K562 (cell line): ENCODE results near the gene MYO18B. TPM values are rescaled to one million over a fixed set of nuclear protein-coding genes. Genes with fewer than 3 reads are reported as not detected.

Experiments
- ATAC-seq: fragments of 200-7000 bp; cut with Tn5 transposase; 3 replicates; pipeline ENCODE4 v1.9.1; 2020; ENCODE audit warnings: moderate library complexity
- BruUV-seq: library from RNA; stranded (reverse); fragments of 400-500 nt; replicated peaks from 2 replicates; lab custom pipeline; 2021; lab: Mats Ljungman, UMichigan
- CTCF ChIA-PET: fragments of 300-600 bp; formaldehyde crosslinking; extraction: SDS; loops from one replicate; lab custom pipeline; 2021; ENCODE audit warnings: low intra/inter-chr PET ratio; lab: Yijun Ruan, JAX
- POLR2A ChIA-PET: fragments of 300-600, 350-650 bp; sonication (Branson Sonifier 250); formaldehyde crosslinking; extraction: SDS; loops from one replicate; lab custom pipeline; 2021; ENCODE audit warnings: antibody characterized with exemption, inconsistent platforms; lab: Yijun Ruan, JAX
- DNase-seq, 4 experiments: peaks; one replicate each; pipeline versions ENCODE4 v3.0.0 to v3.0.0-alpha.2; 2011 to 2018; ENCODE audit warnings: low spot score in 3 of 4, mixed read lengths in 3 of 4; ENCODE audit errors: extremely low read depth in 1 of 4
- FAIRE-seq: peaks from 2 replicates; lab custom pipeline; 2011; peaks lifted over from hg19 to GRCh38; lab: Jason Lieb, UNC
- H2AFZ ChIP-seq: 2 replicates; pipeline ENCODE4 v1.6.0; 2011; ENCODE audit warnings: low read depth, low read length, control low read depth, inconsistent platforms
- H3K27ac ChIP-seq: fragments of 200-600 bp; 3 replicates; pipeline ENCODE4 v1.8.0; 2011; ENCODE audit warnings: low read depth, mild to moderate bottlenecking, control low read depth, inconsistent platforms, low read length, moderate library complexity, mixed read lengths; ENCODE audit errors: extremely low read depth
- H3K27me3 ChIP-seq, 2 experiments: fragments of 300-600 bp in 1 of 2; 2 replicates in 1 of 2; 3 replicates in 1 of 2; pipeline versions ENCODE4 v1.6.0 to v1.8.0; 2011; ENCODE audit warnings: inconsistent platforms in 2 of 2, low read length in 2 of 2, mild to moderate bottlenecking in 1 of 2, mixed read lengths in 1 of 2, moderate library complexity in 1 of 2; ENCODE audit not compliant: control insufficient read depth in 2 of 2, insufficient read depth in 2 of 2
- H3K36me3 ChIP-seq: fragments of 300-600 bp; 3 replicates; pipeline ENCODE4 v1.8.0; 2011; ENCODE audit warnings: mild to moderate bottlenecking, low read length, inconsistent platforms; ENCODE audit not compliant: control insufficient read depth, insufficient read depth
- H3K4me1 ChIP-seq, 2 experiments: fragments of 200-600 bp in 1 of 2; replicated peaks in 1 of 2; 2 replicates in 1 of 2; 3 replicates in 1 of 2; pipeline versions ENCODE4 v1.5.1 to v1.8.0; 2011; ENCODE audit warnings: inconsistent platforms in 2 of 2, low read length in 2 of 2, mild to moderate bottlenecking in 1 of 2, mixed read lengths in 1 of 2, moderate library complexity in 1 of 2; ENCODE audit not compliant: control insufficient read depth in 2 of 2, insufficient read depth in 2 of 2
- H3K4me2 ChIP-seq: 2 replicates; pipeline ENCODE4 v1.6.1; 2011; ENCODE audit warnings: low read length, control low read depth, inconsistent platforms, mixed read lengths; ENCODE audit not compliant: insufficient read depth
- H3K4me3 ChIP-seq: fragments of 200-600 bp; sonication (generic), shearing (Covaris generic); 2 replicates; pipeline ENCODE4 v1.5.1; 2016; ENCODE audit warnings: control low read depth, inconsistent platforms
- H3K79me2 ChIP-seq: fragments of 200-600 bp; 3 replicates; pipeline ENCODE4 v1.8.0; 2011; ENCODE audit warnings: low read length, inconsistent platforms; ENCODE audit not compliant: control insufficient read depth, insufficient read depth
- H3K9ac ChIP-seq, 2 experiments: 2 replicates each; pipeline versions ENCODE4 v1.6.0 to v1.6.1; 2011; ENCODE audit warnings: low read depth in 2 of 2, low read length in 2 of 2, control low read depth in 1 of 2, inconsistent platforms in 1 of 2, mild to moderate bottlenecking in 1 of 2, mixed read lengths in 1 of 2; ENCODE audit not compliant: insufficient read depth in 1 of 2
- H3K9me1 ChIP-seq: one replicate; pipeline ENCODE4 v1.6.0; 2011; ENCODE audit warnings: inconsistent platforms, mild to moderate bottlenecking, low read length, moderate library complexity; ENCODE audit not compliant: control insufficient read depth, insufficient read depth
- H3K9me3 ChIP-seq: replicated peaks from 2 replicates; pipeline ENCODE4 v1.5.1; 2011; ENCODE audit warnings: low read depth, low read length, inconsistent platforms; ENCODE audit not compliant: control insufficient read depth, insufficient read depth
- H4K20me1 ChIP-seq: replicated peaks from 2 replicates; pipeline ENCODE4 v1.6.1; 2011; ENCODE audit warnings: low read length, inconsistent platforms, mixed read lengths; ENCODE audit not compliant: control insufficient read depth, insufficient read depth
- CBFB ChIP-seq: sonication (generic); formaldehyde crosslinking; IDR thresholded peaks from 2 replicates; pipeline ENCODE4 v1.4.0; 2020; ENCODE audit warnings: mild to moderate bottlenecking, missing genetic modification reagents
- HNRNPL ChIP-seq: fragments of 200-400 bp; formaldehyde crosslinking; IDR thresholded peaks from 2 replicates; pipeline ENCODE4 v1.6.1; 2017; ENCODE audit warnings: low read depth, mild to moderate bottlenecking, low read length
- MEIS2 ChIP-seq: fragments of 450-650 bp; IDR thresholded peaks from 2 replicates; pipeline ENCODE4 v1.6.1; 2014; ENCODE audit warnings: mild to moderate bottlenecking; ENCODE audit not compliant: partially characterized antibody
- MITF ChIP-seq: IDR thresholded peaks from 2 replicates; pipeline ENCODE4 v1.6.1; 2014; ENCODE audit warnings: antibody characterized with exemption
- PKNOX1 ChIP-seq: fragments of 450-650 bp; IDR thresholded peaks from 2 replicates; pipeline ENCODE4 v1.6.1; 2016
- ZNF212 ChIP-seq: fragments of 450-650 bp; formaldehyde crosslinking; IDR thresholded peaks from 2 replicates; pipeline ENCODE4 v1.4.0; 2020; ENCODE audit warnings: mild to moderate bottlenecking
- ZNF584 ChIP-seq: fragments of 200-800 bp; sonication (Bioruptor generic); IDR thresholded peaks from 2 replicates; pipeline ENCODE4 v1.6.1; 2016; ENCODE audit warnings: low read depth, mild to moderate bottlenecking, missing genetic modification characterization, missing compliant biosample characterization
- WGBS: fragments of 100-300 bp; shearing (Covaris generic); methylation state at CpG from one replicate; pipeline ENCODE4 v1.1.6; 2016; ENCODE audit warnings: low coverage, mixed read lengths; ENCODE audit not compliant: insufficient coverage; ENCODE audit errors: missing lambda C conversion rate; 5-methylcytosine and 5-hydroxymethylcytosine counted together
- in situ Hi-C: fragments of 300-500 bp; cut with MboI; formaldehyde crosslinking; loops from 4 replicates; pipeline ENCODE4 v1.15.0; 2018; ENCODE audit warnings: inconsistent platforms, mixed read lengths
- intact Hi-C: fragments of 100-400 bp; cut with micrococcal nuclease; formaldehyde crosslinking; loops from 2 replicates; pipeline ENCODE4 v1.14.2; 2022
- polyA plus RNA-seq, 8 experiments: library from polyadenylated mRNA; depleted of rRNA in 4 of 8; stranded (reverse) in 5 of 8; unstranded in 3 of 8; fragments of >200 nt; fragmentation: Nextera tagmentation in 2 of 8; fragmentation: Illumina TruSeq in 1 of 8; extraction: Ambion mirVana in 2 of 8; extraction: Trizol in 1 of 8; gene quantifications; 2 replicates each; pipeline versions ENCODE4 v1.2.1 to v1.2.3, GENCODE V29; 2011 to 2014; ENCODE audit warnings: inconsistent platforms in 1 of 8, missing spikeins in 1 of 8
- total RNA-seq, 7 experiments: library from RNA; depleted of rRNA in 6 of 7; stranded (reverse); fragments of >200 nt in 6 of 7; fragmentation: Illumina TruSeq in 2 of 7; extraction: Trizol in 2 of 7; gene quantifications; 2 replicates each; pipeline versions ENCODE4 v1.2.1 to v1.2.3, GENCODE V29; 2011 to 2021; ENCODE audit warnings: low replicate concordance in 1 of 7
- TF ChIP-seq, protein P1 (sequence below), 3 experiments: fragments of 200-800 bp in 1 of 3; sonication (Bioruptor generic) in 1 of 3; sonication (generic) in 1 of 3; formaldehyde crosslinking in 1 of 3; IDR thresholded peaks; 2 replicates each; pipeline versions ENCODE4 v1.6.1 to v1.8.0; 2016 to 2022; ENCODE audit warnings: mild to moderate bottlenecking in 2 of 3, missing compliant biosample characterization in 2 of 3, missing genetic modification characterization in 2 of 3, missing genetic modification reagents in 1 of 3

Gene MYO18B
- total and polyA plus RNA-seq, 9 of the 15 experiments (the other 6 are each of a cell fraction or from before 2014, with no cell fraction given) = 0.06 to 7.0 (median 4.3) TPM

DNA sequence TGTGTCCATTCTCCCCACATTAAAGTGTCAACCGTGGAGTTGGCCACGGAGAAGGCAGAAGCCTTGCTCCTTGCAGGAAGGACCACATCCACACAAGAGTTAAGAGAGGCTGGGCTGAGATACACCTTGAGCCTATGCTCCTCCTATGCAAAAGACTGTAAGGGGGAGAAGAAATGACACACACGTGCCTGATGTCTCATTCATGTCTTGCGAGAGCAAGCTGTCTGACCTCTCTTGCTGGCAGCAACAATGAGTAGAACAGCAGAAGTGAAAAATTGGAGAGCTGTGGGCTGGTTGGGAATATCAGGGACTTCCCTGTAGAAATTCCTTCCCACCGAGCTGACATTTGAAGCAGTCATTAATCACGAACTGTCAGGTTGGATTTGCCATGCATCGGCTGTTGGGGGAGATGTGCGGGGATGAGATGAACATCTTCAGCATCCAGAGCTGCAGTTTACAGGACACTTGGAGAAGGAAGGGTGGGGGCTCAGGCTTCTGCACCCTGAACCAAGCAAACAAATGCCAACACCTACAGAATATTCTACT, 139.3 kb downstream of the MYO18B start:
- no peaks in the 10 kb centered on the region for H3K9me3 ChIP-seq
- H3K9ac ChIP-seq = no peak overlapping the region
- TF ChIP-seq CBFB (CRISPR knock-in tag) (no peak), PKNOX1 (peak; percentile 44; the same call in 1 of the 2 replicates), ZNF584 (no peak), MITF (no peak), HNRNPL (no peak), MEIS2 (peak; percentile 26), ZNF212 (CRISPR knock-in tag) (no peak)
- TF ChIP-seq, protein P1, sequence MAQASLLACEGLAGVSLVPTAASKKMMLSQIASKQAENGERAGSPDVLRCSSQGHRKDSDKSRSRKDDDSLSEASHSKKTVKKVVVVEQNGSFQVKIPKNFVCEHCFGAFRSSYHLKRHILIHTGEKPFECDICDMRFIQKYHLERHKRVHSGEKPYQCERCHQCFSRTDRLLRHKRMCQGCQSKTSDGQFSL (CRISPR knock-in tag; IDR thresholded peaks at IDR 0.05) = no peak
- TF ChIP-seq, protein P1 (tag; IDR thresholded peaks at IDR 0.05) = no peak
- 48% methylated on average over 6 of the region's 8 CpGs for WGBS
- intact Hi-C loops = no loop called here
- no peak overlapping the region for H3K4me2 ChIP-seq
- no peak overlapping the region for H2AFZ ChIP-seq
- no TSS peak for BruUV-seq
- H3K4me3 ChIP-seq = no peak overlapping the region
- in situ Hi-C loops = no loop called here
- POLR2A ChIA-PET = no interaction called here
- ATAC-seq (no peak), DNase-seq (no peak), FAIRE-seq (no peak)
- H4K20me1 ChIP-seq = no peaks in the 10 kb centered on the region; the same call in 1 of the 2 replicates
- no peaks in the 10 kb centered on the region for H3K4me1 ChIP-seq
- no peak overlapping the region for H3K27ac ChIP-seq
- CTCF ChIA-PET = no interaction called here
- H3K36me3 ChIP-seq = peaks cover 3% of the 10 kb centered on the region; the same call in 2 of the 3 replicates
- no peaks in the 10 kb centered on the region for H3K27me3 ChIP-seq
- no peaks in the 10 kb centered on the region for H3K9me1 ChIP-seq
- no peaks in the 10 kb centered on the region for H3K79me2 ChIP-seq
